Spleen (tissue), 7 donors: ENCODE measurements around the gene SIGLEC11.
"Not testable (repeated sequence)": the region's sequence is repeated elsewhere in the genome, so short reads cannot be mapped to it uniquely, and the experiment has no call there.

Experiments used
- CTCF ChIP-seq, 11 experiments: fragments of 200-600 bp in 7 of 11; fragments of 450-650 bp in 4 of 11; sonication (generic) in 4 of 11; IDR thresholded peaks in 8 of 11; conservative IDR thresholded peaks in 3 of 11; 1 replicate in 7 of 11; 2 replicates in 4 of 11; pipeline versions ENCODE4 v1.4.0 to v1.8.0; 2016 to 2021; ENCODE audit warnings: antibody characterized with exemption in 11 of 11, inconsistent platforms in 4 of 11, mild to moderate bottlenecking in 1 of 11
- POLR2A ChIP-seq, 3 donors: fragments of 450-650 bp; IDR thresholded peaks; one replicate each; pipeline ENCODE4 v1.5.1; 2017; ENCODE audit warnings: antibody characterized with exemption in 3 of 3, mild to moderate bottlenecking in 1 of 3
- donor health status: DM: no; HTN: no; CAD: no; lungs with moderate emphysema.
- donor health status: DM: no; HTN: no; CAD: no.
- donor health status: DM: no; HTN: no; CAD: no.

GRCh38 chr19:49944567-49944966 lies 16.4 kb downstream of the SIGLEC11 start:
- TF ChIP-seq CTCF (IDR thresholded peaks at IDR 0.05 in 8 of 11, conservative IDR thresholded peaks at IDR 0.05 in 3 of 11); POLR2A (IDR thresholded peaks at IDR 0.05): not testable (repeated sequence)
